Peyer's patch (tissue), 4 donors: ENCODE results near the gene PLPP7. TPM values are rescaled to one million over a fixed set of nuclear protein-coding genes. Genes with fewer than 3 reads are reported as not detected.

Experiments
- DNase-seq, 3 donors: peaks; one replicate each; pipeline ENCODE4 v3.0.0-alpha.2; 2017 to 2019
- H3K27ac ChIP-seq, 4 donors: fragments of 200-600 bp; sonication (generic); one replicate each; pipeline ENCODE4 v1.5.1; 2016 to 2019
- H3K27me3 ChIP-seq, 2 donors: fragments of 200-600 bp; sonication (generic); one replicate each; pipeline ENCODE4 v1.5.1; 2019
- H3K36me3 ChIP-seq, 3 donors: fragments of 200-600 bp; sonication (generic); one replicate each; pipeline ENCODE4 v1.5.1; 2016 to 2019
- H3K4me1 ChIP-seq, 4 donors: fragments of 200-600 bp; sonication (generic); one replicate each; pipeline ENCODE4 v1.5.1; 2016 to 2019
- H3K4me3 ChIP-seq, 4 donors: fragments of 200-600 bp; sonication (generic); 1 replicate in 3 of 4; 2 replicates in 1 of 4; pipeline ENCODE4 v1.5.1; 2016 to 2019; ENCODE audit warnings: mild to moderate bottlenecking in 1 of 4
- H3K9me3 ChIP-seq, 4 donors: fragments of 200-600 bp; sonication (generic); one replicate each; pipeline ENCODE4 v1.5.1; 2016 to 2019; ENCODE audit warnings: mild to moderate bottlenecking in 1 of 4
- POLR2A ChIP-seq, 2 donors: fragments of 450-650 bp; IDR thresholded peaks; one replicate each; pipeline ENCODE4 v1.5.1; 2017; ENCODE audit warnings: antibody characterized with exemption in 2 of 2, mild to moderate bottlenecking in 2 of 2, moderate library complexity in 2 of 2
- total RNA-seq, 4 donors: library from RNA; depleted of rRNA; stranded (reverse); fragments of >200 nt; gene quantifications; one replicate each; pipeline ENCODE4 v1.1.0, GENCODE V29; 2016
- TF ChIP-seq, protein P1 (sequence below), 6 experiments: fragments of 450-650 bp in 4 of 6; fragments of 200-600 bp in 2 of 6; sonication (generic) in 1 of 6; IDR thresholded peaks; one replicate each; pipeline ENCODE4 v1.5.1; 2017 to 2019; ENCODE audit warnings: antibody characterized with exemption in 6 of 6, mild to moderate bottlenecking in 3 of 6, moderate library complexity in 1 of 6

PLPP7 gene
- total RNA-seq, 4 donors from 2014 or later, result 1.3 to 3.3 (median 2.4) TPM

DNA sequence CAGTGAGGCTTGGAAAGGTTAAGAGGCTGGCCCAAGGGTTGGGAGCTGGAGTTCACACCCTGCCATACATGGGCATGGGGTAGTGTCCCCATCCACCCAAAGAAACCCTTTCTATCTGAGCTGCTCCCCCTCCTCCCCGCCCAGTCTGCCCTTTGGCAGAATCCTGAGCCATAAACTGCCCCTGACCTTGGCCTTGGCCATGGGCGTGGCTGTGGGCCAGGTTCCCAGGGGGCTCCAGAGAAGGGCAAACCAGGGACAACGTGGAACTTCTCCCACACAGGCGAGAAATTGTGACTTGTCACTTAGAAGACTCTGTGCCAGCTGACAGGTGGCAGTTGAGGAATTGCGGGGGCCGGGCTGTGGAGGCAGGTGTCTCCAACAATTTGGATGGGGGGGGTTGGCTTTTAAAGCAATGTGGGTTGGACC, 18.0 kb upstream of the PLPP7 start:
- Histone ChIP-seq H3K36me3 (no peaks in the 10 kb centered on the region), H3K27me3 (peaks cover 0 to 3% of the 10 kb centered on the region in 2 donors), H3K27ac (peak overlapping the region; percentile 79 to 92 (median 82)), H3K4me1 (peaks cover 0 to 14% (median 12%) of the 10 kb centered on the region in 4 donors), H3K9me3 (no peaks in the 10 kb centered on the region), H3K4me3 (peak overlapping the region in 1 of 4 donors; percentile 38)
- no peak for DNase-seq
- no peak for TF ChIP-seq POLR2A (IDR thresholded peaks at IDR 0.05)
- TF ChIP-seq, protein P1, sequence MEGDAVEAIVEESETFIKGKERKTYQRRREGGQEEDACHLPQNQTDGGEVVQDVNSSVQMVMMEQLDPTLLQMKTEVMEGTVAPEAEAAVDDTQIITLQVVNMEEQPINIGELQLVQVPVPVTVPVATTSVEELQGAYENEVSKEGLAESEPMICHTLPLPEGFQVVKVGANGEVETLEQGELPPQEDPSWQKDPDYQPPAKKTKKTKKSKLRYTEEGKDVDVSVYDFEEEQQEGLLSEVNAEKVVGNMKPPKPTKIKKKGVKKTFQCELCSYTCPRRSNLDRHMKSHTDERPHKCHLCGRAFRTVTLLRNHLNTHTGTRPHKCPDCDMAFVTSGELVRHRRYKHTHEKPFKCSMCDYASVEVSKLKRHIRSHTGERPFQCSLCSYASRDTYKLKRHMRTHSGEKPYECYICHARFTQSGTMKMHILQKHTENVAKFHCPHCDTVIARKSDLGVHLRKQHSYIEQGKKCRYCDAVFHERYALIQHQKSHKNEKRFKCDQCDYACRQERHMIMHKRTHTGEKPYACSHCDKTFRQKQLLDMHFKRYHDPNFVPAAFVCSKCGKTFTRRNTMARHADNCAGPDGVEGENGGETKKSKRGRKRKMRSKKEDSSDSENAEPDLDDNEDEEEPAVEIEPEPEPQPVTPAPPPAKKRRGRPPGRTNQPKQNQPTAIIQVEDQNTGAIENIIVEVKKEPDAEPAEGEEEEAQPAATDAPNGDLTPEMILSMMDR (IDR thresholded peaks at IDR 0.05), result no peak

DNA sequence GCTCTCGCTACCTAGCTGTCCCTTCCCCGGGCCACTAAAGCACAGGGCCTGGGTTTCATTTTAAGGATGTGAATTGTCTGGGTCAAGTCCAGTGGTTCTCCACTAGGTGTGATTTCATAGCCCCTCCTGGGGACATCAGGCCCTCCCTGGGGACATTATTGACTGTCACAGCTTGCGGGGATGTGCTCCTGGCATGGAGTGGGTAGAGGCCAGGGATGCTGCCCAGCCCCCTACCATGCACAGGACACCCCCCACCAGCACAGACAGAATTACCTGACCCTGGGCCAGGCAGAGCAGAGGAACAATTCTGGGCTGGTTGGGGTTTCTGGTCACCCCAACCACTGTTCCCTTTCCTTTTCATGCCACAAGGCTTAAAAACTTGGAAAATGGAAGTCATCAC, 17.3 kb upstream of the PLPP7 start:
- Histone ChIP-seq H3K27ac (peak overlapping the region; percentile 79 to 92 (median 82)), H3K27me3 (peaks cover 0 to 3% of the 10 kb centered on the region in 2 donors), H3K4me3 (peak overlapping the region in 2 of 4 donors; percentile 79 to 87), H3K4me1 (peaks cover 0 to 15% (median 13%) of the 10 kb centered on the region in 4 donors), H3K9me3 (no peaks in the 10 kb centered on the region), H3K36me3 (no peaks in the 10 kb centered on the region)
- no peak for TF ChIP-seq POLR2A (IDR thresholded peaks at IDR 0.05)
- TF ChIP-seq, protein P1 (IDR thresholded peaks at IDR 0.05), result no peak
- no peak for DNase-seq

DNA sequence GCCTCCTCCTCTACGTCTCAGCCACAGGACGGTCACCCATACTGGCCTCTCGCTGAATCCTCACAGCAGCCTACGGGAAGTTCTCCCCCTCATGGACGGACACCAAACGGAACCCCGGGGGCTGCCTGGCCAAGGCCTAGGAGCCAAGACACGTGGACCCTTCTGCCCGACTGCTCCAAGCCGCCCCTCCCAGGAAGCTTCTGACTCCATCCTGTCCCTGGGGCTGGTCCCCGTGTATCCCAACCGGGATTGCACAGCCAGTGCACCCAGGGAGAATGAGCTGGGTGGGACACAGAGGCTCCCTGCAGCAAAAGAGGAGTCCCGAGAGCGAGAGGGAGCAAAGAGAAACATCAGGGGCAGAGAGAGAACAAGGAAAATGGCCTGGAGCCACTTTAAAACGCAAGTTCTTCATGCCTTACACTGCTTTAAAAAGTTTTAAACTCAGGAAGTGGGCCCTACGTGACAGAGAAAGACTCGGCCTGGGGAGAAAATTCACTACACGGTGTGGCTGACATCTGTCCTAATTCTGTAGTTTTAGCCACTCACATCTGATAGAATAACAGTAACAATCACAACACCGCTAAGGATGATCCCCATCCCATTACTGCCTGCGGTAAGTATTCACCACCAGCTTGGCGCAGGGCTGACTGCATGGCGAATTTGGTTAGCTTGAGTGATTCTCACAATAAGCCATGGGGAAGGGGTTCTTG, 16.2 kb upstream of the PLPP7 start:
- H3K27ac ChIP-seq, result peak overlapping the region; percentile 69 to 92 (median 82)
- no peaks in the 10 kb centered on the region for H3K9me3 ChIP-seq
- no peaks in the 10 kb centered on the region for H3K36me3 ChIP-seq
- peak in 2 of 3 donors; percentile 41 to 49 for DNase-seq
- H3K4me3 ChIP-seq, result peak overlapping the region; percentile 74 to 87 (median 80)
- H3K27me3 ChIP-seq, result peaks cover 0 to 3% of the 10 kb centered on the region in 2 donors
- peaks cover 0 to 22% (median 14%) of the 10 kb centered on the region in 4 donors for H3K4me1 ChIP-seq
- TF ChIP-seq, protein P1 (IDR thresholded peaks at IDR 0.05), result no peak
- TF ChIP-seq POLR2A (IDR thresholded peaks at IDR 0.05), result no peak

DNA sequence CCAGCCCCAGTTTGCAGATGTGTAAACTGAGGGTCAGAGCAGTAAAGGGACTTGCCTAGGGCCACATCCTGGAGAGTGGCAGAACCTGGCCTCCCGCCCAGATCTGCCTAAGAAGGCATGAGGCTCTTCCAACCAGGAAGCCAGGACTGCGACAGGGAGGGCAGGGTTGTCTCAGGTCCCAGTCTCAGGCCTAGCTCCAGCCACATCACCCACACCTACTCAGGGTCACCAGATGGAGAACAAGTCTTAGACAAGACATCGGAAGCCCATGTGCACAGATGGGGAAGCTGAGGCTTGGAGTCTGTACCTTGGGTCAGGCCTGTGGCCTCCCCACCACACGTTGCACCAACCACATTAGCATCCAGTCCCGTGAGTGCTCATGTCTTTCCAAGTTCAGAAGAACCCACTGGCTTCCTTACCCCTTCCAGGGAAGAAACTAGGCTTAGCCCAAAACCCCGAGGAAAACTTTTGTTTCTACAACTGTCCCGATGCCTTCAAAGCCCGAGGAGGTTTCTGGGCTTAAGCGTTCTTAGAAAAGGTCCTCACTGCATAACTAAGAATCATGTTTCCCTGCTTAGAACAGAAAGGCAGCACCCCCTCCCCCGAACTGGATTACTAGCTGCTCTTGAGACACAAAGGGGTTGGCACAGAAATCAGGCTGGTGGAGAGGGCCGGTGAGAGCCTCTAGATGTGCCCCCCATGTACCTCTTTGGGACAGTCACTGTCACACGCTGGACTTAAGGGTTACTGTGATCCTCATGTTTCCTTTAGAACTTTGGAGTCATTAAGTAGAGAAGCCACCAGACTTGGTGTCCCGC, 15.5 kb upstream of the PLPP7 start:
- Histone ChIP-seq H3K36me3 (no peaks in the 10 kb centered on the region), H3K9me3 (no peaks in the 10 kb centered on the region), H3K27me3 (peaks cover 0 to 3% of the 10 kb centered on the region in 2 donors), H3K4me1 (peaks cover 0 to 24% (median 15%) of the 10 kb centered on the region in 4 donors), H3K27ac (peak overlapping the region; percentile 69 to 92 (median 82)), H3K4me3 (peak overlapping the region; percentile 74 to 87 (median 80))
- peak in 2 of 3 donors; percentile 45 to 47 for DNase-seq
- TF ChIP-seq, protein P1 (IDR thresholded peaks at IDR 0.05), result no peak
- no peak for TF ChIP-seq POLR2A (IDR thresholded peaks at IDR 0.05)

DNA sequence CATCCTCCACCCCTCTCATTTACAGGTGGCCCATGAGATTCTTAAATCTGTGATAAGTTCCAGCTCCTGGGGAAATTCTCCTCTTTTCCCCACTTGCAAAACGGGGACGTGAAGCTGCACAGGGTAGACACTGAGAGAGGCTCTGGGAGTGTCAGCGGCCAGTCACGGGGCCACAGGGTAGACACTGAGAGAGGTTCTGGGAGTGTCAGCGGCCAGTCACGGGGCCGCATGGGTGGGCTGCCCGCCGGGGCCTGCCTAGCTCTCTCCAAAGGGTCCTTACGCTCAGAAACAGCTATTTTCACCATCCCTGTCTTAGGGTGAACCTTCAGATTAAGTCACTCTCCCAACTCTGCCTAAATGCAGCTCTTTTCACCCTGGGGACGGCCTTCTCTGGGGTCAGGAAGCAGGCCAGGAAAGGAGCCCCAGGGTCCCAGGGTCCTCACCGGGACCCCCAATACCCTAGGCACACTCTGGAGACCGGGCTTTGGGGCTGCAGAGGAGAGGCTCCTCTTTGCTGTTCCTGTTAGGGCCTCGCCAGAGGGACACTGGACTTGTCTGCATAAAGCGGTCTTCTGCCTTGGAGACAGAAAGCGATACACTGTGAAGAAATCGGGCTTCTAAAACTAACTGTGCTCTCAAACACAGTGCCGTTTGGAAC, 14.7 kb upstream of the PLPP7 start:
- peak in 2 of 3 donors; percentile 76 to 82 for DNase-seq
- no peaks in the 10 kb centered on the region for H3K9me3 ChIP-seq
- H3K4me3 ChIP-seq, result peak overlapping the region; percentile 74 to 87 (median 80)
- no peaks in the 10 kb centered on the region for H3K36me3 ChIP-seq
- peaks cover 0 to 24% (median 13%) of the 10 kb centered on the region in 4 donors for H3K4me1 ChIP-seq
- TF ChIP-seq, protein P1 (IDR thresholded peaks at IDR 0.05), result no peak
- TF ChIP-seq POLR2A (IDR thresholded peaks at IDR 0.05), result no peak
- H3K27me3 ChIP-seq, result peaks cover 0 to 3% of the 10 kb centered on the region in 2 donors
- H3K27ac ChIP-seq, result peak overlapping the region; percentile 69 to 92 (median 82)
